K562 (cell line): ENCODE data around the gene SMIM35. TPM values are rescaled to one million over a fixed set of nuclear protein-coding genes. Genes with fewer than 3 reads are reported as not detected.

Source experiments
- CBX1 ChIP-seq: sonication (generic); IDR thresholded peaks from 2 replicates; pipeline ENCODE4 v1.6.1; 2016; ENCODE audit warnings: antibody characterized with exemption, low read depth, mild to moderate bottlenecking
- DIDO1 ChIP-seq: fragments of 450-650 bp; IDR thresholded peaks from 2 replicates; pipeline ENCODE4 v1.6.1; 2016; ENCODE audit warnings: low read depth, missing biosample characterization, missing genetic modification characterization
- E2F6 ChIP-seq, 2 experiments: IDR thresholded peaks; 2 replicates each; pipeline ENCODE4 v1.6.1; 2011; ENCODE audit warnings: borderline replicate concordance in 1 of 2, control low read depth in 1 of 2, low read depth in 1 of 2, low read length in 1 of 2, mild to moderate bottlenecking in 1 of 2, mixed read lengths in 1 of 2, moderate library complexity in 1 of 2; ENCODE audit not compliant: insufficient read depth in 1 of 2, insufficient read length in 1 of 2, poor library complexity in 1 of 2, severe bottlenecking in 1 of 2; ENCODE audit errors: extremely low read depth in 1 of 2
- EP400 ChIP-seq: fragments of 450-650 bp; IDR thresholded peaks from 2 replicates; pipeline ENCODE4 v1.6.1; 2017; ENCODE audit warnings: antibody characterized with exemption, mild to moderate bottlenecking, moderate library complexity
- FOXJ2 ChIP-seq: fragments of 200-800 bp; sonication (Bioruptor generic); IDR thresholded peaks from 2 replicates; pipeline ENCODE4 v1.6.1; 2016; ENCODE audit warnings: missing genetic modification characterization, missing compliant biosample characterization
- HDAC2 ChIP-seq: fragments of 450-650 bp; IDR thresholded peaks from 2 replicates; pipeline ENCODE4 v1.6.1; 2016; ENCODE audit warnings: mild to moderate bottlenecking
- KLF13 ChIP-seq: fragments of 450-650 bp; IDR thresholded peaks from 2 replicates; pipeline ENCODE4 v1.6.1; 2016; ENCODE audit warnings: missing genetic modification characterization, low read depth, mild to moderate bottlenecking, missing compliant biosample characterization, moderate library complexity, borderline replicate concordance
- KLF16 ChIP-seq: IDR thresholded peaks from 2 replicates; pipeline ENCODE4 v1.6.1; 2016; ENCODE audit warnings: antibody characterized with exemption
- LCOR ChIP-seq: sonication (generic); formaldehyde crosslinking; IDR thresholded peaks from 2 replicates; pipeline ENCODE4 v1.8.0; 2022; ENCODE audit warnings: mild to moderate bottlenecking, missing genetic modification reagents
- TRIM25 ChIP-seq: fragments of 450-650 bp; IDR thresholded peaks from 2 replicates; pipeline ENCODE4 v1.7.0; 2016; ENCODE audit warnings: borderline replicate concordance
- ZC3H11A ChIP-seq: IDR thresholded peaks from 2 replicates; pipeline ENCODE4 v1.6.1; 2012; ENCODE audit warnings: low read depth, low read length, improper control_type of control experiment
- ZC3H8 ChIP-seq: fragments of 450-650 bp; IDR thresholded peaks from 2 replicates; pipeline ENCODE4 v1.6.1; 2017
- polyA plus RNA-seq, 8 experiments: library from polyadenylated mRNA; depleted of rRNA in 4 of 8; stranded (reverse) in 5 of 8; unstranded in 3 of 8; fragments of >200 nt; fragmentation: Nextera tagmentation in 2 of 8; fragmentation: Illumina TruSeq in 1 of 8; extraction: Ambion mirVana in 2 of 8; extraction: Trizol in 1 of 8; gene quantifications; 2 replicates each; pipeline versions ENCODE4 v1.2.1 to v1.2.3, GENCODE V29; 2011 to 2014; ENCODE audit warnings: inconsistent platforms in 1 of 8, missing spikeins in 1 of 8
- total RNA-seq, 7 experiments: library from RNA; depleted of rRNA in 6 of 7; stranded (reverse); fragments of >200 nt in 6 of 7; fragmentation: Illumina TruSeq in 2 of 7; extraction: Trizol in 2 of 7; gene quantifications; 2 replicates each; pipeline versions ENCODE4 v1.2.1 to v1.2.3, GENCODE V29; 2011 to 2021; ENCODE audit warnings: low replicate concordance in 1 of 7
- TF ChIP-seq, protein P1 (sequence below): fragments of 250-450 bp; sonication (Bioruptor Pico); IDR thresholded peaks from 2 replicates; pipeline ENCODE4 v1.4.0; 2020
- TF ChIP-seq, protein P2 (sequence below): fragments of 450-650 bp; formaldehyde crosslinking; IDR thresholded peaks from 2 replicates; pipeline ENCODE4 v1.4.0; 2020; ENCODE audit warnings: mild to moderate bottlenecking, moderate library complexity
- TF ChIP-seq, protein P3 (sequence below): sonication (generic); formaldehyde crosslinking; IDR thresholded peaks from 2 replicates; pipeline ENCODE4 v1.8.1; 2023; ENCODE audit warnings: mild to moderate bottlenecking, missing genetic modification reagents

Gene SMIM35
- total and polyA plus RNA-seq, 9 of the 15 experiments (the other 6 are each of a cell fraction or from before 2014, with no cell fraction given): 0.03 TPM; not detected in 7

DNA sequence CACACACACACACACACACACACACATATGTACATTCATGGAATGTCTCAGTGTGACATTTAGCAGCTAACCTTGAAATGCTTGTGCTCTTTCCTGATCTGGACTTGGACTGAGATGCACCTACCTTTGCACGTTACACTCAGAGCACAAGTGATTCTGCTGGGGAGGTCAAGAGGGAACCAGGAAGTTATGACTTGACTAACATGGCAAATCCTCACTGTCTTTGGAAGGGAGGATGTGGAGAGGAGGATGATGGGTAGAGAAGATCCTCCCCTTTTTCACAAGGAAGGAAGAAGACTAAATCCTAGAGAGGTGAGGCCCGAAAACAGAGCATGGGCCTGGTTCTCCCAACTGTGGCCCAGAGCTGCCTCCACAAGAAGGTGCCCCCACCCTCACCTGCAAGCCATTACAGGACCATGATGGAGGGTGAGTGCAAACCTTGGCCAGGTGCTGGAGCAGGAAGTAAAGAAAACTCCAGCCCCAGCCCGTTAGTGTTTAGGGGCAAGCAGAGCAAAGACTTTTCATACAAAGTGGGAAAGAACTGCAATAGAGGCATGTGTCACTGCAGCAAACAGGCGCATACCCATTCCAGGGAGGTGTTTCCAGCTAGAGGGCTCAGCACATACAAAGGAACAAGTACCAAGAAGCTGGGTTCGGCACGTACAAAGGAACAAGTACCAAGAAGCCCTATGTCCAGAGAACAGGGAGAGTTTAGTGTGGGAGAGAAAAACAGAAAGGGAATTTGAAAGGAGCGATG lies 39.5 kb upstream of the SMIM35 start (continued):
- TF ChIP-seq, protein P1, sequence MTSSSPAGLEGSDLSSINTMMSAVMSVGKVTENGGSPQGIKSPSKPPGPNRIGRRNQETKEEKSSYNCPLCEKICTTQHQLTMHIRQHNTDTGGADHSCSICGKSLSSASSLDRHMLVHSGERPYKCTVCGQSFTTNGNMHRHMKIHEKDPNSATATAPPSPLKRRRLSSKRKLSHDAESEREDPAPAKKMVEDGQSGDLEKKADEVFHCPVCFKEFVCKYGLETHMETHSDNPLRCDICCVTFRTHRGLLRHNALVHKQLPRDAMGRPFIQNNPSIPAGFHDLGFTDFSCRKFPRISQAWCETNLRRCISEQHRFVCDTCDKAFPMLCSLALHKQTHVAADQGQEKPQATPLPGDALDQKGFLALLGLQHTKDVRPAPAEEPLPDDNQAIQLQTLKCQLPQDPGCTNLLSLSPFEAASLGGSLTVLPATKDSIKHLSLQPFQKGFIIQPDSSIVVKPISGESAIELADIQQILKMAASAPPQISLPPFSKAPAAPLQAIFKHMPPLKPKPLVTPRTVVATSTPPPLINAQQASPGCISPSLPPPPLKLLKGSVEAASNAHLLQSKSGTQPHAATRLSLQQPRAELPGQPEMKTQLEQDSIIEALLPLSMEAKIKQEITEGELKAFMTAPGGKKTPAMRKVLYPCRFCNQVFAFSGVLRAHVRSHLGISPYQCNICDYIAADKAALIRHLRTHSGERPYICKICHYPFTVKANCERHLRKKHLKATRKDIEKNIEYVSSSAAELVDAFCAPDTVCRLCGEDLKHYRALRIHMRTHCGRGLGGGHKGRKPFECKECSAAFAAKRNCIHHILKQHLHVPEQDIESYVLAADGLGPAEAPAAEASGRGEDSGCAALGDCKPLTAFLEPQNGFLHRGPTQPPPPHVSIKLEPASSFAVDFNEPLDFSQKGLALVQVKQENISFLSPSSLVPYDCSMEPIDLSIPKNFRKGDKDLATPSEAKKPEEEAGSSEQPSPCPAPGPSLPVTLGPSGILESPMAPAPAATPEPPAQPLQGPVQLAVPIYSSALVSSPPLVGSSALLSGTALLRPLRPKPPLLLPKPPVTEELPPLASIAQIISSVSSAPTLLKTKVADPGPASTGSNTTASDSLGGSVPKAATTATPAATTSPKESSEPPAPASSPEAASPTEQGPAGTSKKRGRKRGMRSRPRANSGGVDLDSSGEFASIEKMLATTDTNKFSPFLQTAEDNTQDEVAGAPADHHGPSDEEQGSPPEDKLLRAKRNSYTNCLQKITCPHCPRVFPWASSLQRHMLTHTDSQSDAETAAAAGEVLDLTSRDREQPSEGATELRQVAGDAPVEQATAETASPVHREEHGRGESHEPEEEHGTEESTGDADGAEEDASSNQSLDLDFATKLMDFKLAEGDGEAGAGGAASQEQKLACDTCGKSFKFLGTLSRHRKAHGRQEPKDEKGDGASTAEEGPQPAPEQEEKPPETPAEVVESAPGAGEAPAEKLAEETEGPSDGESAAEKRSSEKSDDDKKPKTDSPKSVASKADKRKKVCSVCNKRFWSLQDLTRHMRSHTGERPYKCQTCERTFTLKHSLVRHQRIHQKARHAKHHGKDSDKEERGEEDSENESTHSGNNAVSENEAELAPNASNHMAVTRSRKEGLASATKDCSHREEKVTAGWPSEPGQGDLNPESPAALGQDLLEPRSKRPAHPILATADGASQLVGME: no peak
- TF ChIP-seq ZC3H8 (peak; percentile 95), LCOR (CRISPR knock-in tag) (no peak), EP400 (no peak), DIDO1 (no peak), ZC3H11A (no peak), E2F6 (IDR thresholded peaks at IDR 0.05; ENCODE audit: borderline replicate concordance in 1 of 2, extremely low read depth in 1 of 2, insufficient read depth in 1 of 2, insufficient read length in 1 of 2, low read depth in 1 of 2, low read length in 1 of 2, poor library complexity in 1 of 2, severe bottlenecking in 1 of 2) (no peak), KLF16 (no peak), KLF13 (no peak), TRIM25 (no peak), HDAC2 (no peak), CBX1 (peak; percentile 95), FOXJ2 (tag) (no peak)
- TF ChIP-seq, protein P2, sequence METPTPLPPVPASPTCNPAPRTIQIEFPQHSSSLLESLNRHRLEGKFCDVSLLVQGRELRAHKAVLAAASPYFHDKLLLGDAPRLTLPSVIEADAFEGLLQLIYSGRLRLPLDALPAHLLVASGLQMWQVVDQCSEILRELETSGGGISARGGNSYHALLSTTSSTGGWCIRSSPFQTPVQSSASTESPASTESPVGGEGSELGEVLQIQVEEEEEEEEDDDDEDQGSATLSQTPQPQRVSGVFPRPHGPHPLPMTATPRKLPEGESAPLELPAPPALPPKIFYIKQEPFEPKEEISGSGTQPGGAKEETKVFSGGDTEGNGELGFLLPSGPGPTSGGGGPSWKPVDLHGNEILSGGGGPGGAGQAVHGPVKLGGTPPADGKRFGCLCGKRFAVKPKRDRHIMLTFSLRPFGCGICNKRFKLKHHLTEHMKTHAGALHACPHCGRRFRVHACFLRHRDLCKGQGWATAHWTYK: no peak
- TF ChIP-seq, protein P3, sequence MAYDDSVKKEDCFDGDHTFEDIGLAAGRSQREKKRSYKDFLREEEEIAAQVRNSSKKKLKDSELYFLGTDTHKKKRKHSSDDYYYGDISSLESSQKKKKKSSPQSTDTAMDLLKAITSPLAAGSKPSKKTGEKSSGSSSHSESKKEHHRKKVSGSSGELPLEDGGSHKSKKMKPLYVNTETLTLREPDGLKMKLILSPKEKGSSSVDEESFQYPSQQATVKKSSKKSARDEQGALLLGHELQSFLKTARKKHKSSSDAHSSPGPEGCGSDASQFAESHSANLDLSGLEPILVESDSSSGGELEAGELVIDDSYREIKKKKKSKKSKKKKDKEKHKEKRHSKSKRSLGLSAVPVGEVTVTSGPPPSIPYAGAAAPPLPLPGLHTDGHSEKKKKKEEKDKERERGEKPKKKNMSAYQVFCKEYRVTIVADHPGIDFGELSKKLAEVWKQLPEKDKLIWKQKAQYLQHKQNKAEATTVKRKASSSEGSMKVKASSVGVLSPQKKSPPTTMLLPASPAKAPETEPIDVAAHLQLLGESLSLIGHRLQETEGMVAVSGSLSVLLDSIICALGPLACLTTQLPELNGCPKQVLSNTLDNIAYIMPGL (CRISPR knock-in tag): no peak
